Fibroblast of the aortic adventitia (primary cell): Measurements from ENCODE around the gene SLC38A10. TPM values are rescaled to one million over a fixed set of nuclear protein-coding genes. Genes with fewer than 3 reads are reported as not detected.
A peak's percentile ranks its signal among the peaks of the same experiment; 100 is the strongest.

Experiments
- DNase-seq: peaks from one replicate; pipeline ENCODE4 v3.0.0-alpha.2; 2010; ENCODE audit warnings: low read depth
- H3K4me3 ChIP-seq: 2 replicates; pipeline ENCODE4 v1.5.1; 2011; ENCODE audit warnings: low read depth, mild to moderate bottlenecking, control low read depth, low read length, moderate library complexity
- CTCF ChIP-seq: IDR thresholded peaks from 2 replicates; pipeline ENCODE4 v1.5.1; 2011; ENCODE audit warnings: mild to moderate bottlenecking, low read length, control low read depth, inconsistent platforms; ENCODE audit not compliant: insufficient read depth
- total RNA-seq: library from RNA; depleted of rRNA; stranded (reverse); fragments of >200 nt; gene quantifications from 2 replicates; pipeline ENCODE4 v1.2.3, GENCODE V29; 2012; ENCODE audit warnings: low replicate concordance

SLC38A10 gene
- total RNA-seq, 1 donor: 49.5 TPM

- TF ChIP-seq CTCF: no peak
- DNase-seq: no peak
- no peak overlapping the region for H3K4me3 ChIP-seq
These were observed 6.4 kb downstream of the SLC38A10 start for GRCh38 chr17:81288715-81289114.

DNA sequence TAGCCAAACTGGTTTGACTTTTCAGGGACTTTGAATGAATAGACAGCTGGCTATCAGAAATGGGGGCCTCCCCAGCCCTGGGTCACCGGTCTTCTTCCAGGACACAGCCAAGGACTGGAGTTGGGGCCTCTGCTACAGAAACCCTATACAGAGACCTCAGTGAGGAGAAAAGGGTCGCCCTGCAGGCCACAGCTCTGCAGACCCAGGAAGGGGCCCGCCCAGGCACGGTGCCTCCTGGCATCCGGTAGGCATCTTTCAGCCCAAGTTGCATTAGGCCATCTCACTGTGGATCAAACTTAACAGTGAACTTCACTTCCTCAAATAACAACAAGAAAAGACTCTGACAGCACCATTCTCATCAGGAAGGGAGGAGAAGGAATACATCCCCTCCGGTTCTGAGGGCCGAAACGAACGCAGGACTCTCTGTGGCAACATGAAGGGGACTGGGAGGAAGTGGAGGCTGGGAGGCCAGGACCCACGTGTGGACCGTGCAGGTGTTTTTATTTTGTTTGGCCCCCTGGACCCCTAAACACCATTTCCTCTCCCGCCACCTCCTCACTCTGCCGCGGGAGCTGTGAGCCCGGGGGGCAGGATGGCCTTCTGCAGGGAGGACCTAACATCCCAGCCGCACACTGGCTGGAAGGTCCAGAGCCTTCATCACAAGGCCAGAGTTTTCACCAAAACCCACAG lies 7.2 kb downstream of the SLC38A10 start:
- TF ChIP-seq CTCF: no peak
- H3K4me3 ChIP-seq: no peak overlapping the region
- no peak for DNase-seq

GRCh38 chr17:81287152-81287551 lies 8.0 kb downstream of the SLC38A10 start:
- TF ChIP-seq CTCF: no peak

DNA sequence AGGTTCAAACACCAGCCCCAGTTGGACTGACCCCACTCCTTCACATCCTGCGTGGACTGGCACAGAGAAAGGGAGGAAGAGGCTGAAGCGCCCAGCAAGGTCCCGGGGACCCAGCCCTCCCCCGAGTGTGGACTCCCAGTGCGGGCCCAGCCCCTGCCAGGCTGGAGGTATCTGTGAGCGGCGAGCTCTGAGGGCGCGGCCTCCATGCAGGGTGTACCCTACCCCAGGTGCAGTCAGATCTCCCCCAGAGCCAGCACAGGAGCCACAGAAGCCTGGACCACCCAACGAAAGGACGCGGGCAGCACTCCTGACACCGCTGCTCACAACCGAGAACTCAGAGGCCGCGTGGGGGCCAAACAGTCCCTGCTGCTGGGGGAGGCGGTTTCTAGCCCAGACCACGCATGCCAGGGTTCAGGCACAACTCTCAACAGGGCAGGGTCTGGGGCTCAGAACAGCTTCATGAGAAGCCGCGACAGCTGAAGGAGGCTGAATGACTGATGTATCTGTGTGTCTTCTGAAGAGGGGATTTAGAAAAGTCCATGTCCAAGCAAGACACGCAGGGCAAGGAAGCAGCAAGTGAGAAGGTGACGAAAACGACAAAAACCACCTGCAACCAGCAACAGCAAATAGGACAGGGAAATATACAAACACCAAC lies 8.5 kb downstream of the SLC38A10 start:
- no peak for TF ChIP-seq CTCF
- no peak overlapping the region for H3K4me3 ChIP-seq
- DNase-seq: no peak

More at GRCh38 chr17:81287152-81287551, 8.0 kb downstream of the SLC38A10 start:
- H3K4me3 ChIP-seq: no peak overlapping the region
- no peak for DNase-seq

- no peak for DNase-seq
- no peak overlapping the region for H3K4me3 ChIP-seq
- TF ChIP-seq CTCF: no peak
These were observed 9.2 kb downstream of the SLC38A10 start for GRCh38 chr17:81285894-81286293.

DNA sequence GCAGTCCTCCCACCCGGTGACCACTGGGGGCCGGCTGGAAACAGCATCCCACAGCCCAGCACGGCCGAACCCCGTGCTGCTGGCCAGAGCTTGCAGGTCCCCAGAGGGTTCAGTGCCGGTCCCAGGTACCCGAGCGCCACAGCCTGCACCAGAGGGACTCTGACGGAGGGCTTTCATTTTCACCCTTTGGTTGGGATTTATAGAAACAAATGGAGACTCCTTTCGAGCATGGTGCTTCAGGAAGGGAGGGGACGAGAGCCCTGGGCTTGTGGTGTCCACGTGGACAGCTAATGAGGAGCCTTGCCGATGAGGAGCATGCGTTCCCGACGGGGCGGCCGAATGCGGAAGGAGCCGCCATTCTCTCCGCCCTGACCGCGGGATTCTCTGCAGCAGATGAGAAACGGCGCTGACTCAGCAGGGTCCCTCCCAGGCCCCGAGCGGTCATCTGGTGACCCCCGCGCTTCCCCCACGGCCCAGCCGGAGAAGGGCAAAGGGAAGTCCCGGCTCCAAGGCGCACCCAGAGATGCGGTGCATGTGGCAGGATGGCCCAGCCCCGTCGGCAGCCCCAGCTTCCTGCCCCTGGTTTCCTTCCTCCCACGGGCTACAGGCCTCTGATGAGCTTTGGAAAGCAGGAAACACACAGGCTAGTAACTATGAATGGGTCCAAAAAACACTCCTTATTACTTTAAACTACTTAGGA lies 9.8 kb downstream of the SLC38A10 start:
- H3K4me3 ChIP-seq: peak overlapping the region; percentile 25
- TF ChIP-seq CTCF: no peak
- DNase-seq: peak; percentile 24
